ENCODE results near the gene ZNF646. TPM values are rescaled to one million over a fixed set of nuclear protein-coding genes. Genes with fewer than 3 reads are reported as not detected.

ZNF646 gene
- polyA plus RNA-seq, 1 donor from 2014 or later = 8.5 TPM

DNA sequence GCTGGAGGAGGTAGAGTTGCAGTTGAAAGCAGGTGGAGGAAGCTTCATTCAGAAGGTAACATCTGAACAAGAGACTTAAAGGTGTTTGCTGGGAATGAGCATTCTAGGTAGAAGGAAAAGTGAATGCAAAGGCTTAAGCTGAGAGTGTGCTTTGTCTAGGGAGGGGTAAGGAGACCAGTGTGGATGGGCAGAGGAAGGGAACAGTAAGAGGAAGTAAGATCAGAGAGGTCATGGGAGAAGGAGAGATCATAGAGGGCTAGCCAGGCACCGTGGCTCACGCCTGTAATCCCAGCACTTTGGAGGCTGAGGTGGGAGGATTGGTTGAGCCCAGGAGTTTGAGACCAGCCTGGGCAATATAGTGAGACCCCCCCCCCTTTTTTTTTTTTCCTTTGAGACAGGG lies 37.5 kb upstream of the ZNF646 start:
- Histone ChIP-seq H4K20me1 (ENCODE audit: insufficient read depth) (no peaks in the 10 kb centered on the region), H3K9ac (ENCODE audit: low read length) (no peak overlapping the region), H3K79me2 (replicated peaks; ENCODE audit: insufficient read depth, low read length) (peaks cover 6% of the 10 kb centered on the region), H3K36me3 (ENCODE audit: insufficient read depth, low read length) (no peaks in the 10 kb centered on the region), H3K9me3 (ENCODE audit: low read length) (no peaks in the 10 kb centered on the region), H3K27me3 (ENCODE audit: insufficient read depth, low read depth, low read length) (no peaks in the 10 kb centered on the region), H2AFZ (ENCODE audit: low read depth, low read length) (no peak overlapping the region), H3K4me3 (ENCODE audit: low read length) (no peak overlapping the region), H3K4me2 (ENCODE audit: low read length) (no peak overlapping the region), H3K27ac (ENCODE audit: low read length) (no peak overlapping the region), H3K9me2 (ENCODE audit: insufficient read depth, low read length) (no peaks in the 10 kb centered on the region), H3F3A (ENCODE audit: insufficient read depth, low read length, poor library complexity, severe bottlenecking) (no peaks in the 10 kb centered on the region)
- TF ChIP-seq RAD21 (conservative IDR thresholded peaks at IDR 0.05) (no peak), EP300 (conservative IDR thresholded peaks at IDR 0.05; ENCODE audit: poor library complexity, severe bottlenecking) (no peak), TAF1 (IDR thresholded peaks at IDR 0.05; ENCODE audit: low read depth) (no peak), POLR2AphosphoS5 (IDR thresholded peaks at IDR 0.05) (no peak), MXI1 (conservative IDR thresholded peaks at IDR 0.05; ENCODE audit: poor library complexity, severe bottlenecking) (no peak), SMC3 (conservative IDR thresholded peaks at IDR 0.05; ENCODE audit: poor library complexity) (no peak), EZH2 (IDR thresholded peaks at IDR 0.05; ENCODE audit: borderline replicate concordance, insufficient read depth, low read length, poor library complexity, severe bottlenecking) (no peak)
- TF ChIP-seq, protein P1, sequence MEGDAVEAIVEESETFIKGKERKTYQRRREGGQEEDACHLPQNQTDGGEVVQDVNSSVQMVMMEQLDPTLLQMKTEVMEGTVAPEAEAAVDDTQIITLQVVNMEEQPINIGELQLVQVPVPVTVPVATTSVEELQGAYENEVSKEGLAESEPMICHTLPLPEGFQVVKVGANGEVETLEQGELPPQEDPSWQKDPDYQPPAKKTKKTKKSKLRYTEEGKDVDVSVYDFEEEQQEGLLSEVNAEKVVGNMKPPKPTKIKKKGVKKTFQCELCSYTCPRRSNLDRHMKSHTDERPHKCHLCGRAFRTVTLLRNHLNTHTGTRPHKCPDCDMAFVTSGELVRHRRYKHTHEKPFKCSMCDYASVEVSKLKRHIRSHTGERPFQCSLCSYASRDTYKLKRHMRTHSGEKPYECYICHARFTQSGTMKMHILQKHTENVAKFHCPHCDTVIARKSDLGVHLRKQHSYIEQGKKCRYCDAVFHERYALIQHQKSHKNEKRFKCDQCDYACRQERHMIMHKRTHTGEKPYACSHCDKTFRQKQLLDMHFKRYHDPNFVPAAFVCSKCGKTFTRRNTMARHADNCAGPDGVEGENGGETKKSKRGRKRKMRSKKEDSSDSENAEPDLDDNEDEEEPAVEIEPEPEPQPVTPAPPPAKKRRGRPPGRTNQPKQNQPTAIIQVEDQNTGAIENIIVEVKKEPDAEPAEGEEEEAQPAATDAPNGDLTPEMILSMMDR (IDR thresholded peaks at IDR 0.05; ENCODE audit: poor library complexity, severe bottlenecking) = no peak
- TF ChIP-seq, protein P2, sequence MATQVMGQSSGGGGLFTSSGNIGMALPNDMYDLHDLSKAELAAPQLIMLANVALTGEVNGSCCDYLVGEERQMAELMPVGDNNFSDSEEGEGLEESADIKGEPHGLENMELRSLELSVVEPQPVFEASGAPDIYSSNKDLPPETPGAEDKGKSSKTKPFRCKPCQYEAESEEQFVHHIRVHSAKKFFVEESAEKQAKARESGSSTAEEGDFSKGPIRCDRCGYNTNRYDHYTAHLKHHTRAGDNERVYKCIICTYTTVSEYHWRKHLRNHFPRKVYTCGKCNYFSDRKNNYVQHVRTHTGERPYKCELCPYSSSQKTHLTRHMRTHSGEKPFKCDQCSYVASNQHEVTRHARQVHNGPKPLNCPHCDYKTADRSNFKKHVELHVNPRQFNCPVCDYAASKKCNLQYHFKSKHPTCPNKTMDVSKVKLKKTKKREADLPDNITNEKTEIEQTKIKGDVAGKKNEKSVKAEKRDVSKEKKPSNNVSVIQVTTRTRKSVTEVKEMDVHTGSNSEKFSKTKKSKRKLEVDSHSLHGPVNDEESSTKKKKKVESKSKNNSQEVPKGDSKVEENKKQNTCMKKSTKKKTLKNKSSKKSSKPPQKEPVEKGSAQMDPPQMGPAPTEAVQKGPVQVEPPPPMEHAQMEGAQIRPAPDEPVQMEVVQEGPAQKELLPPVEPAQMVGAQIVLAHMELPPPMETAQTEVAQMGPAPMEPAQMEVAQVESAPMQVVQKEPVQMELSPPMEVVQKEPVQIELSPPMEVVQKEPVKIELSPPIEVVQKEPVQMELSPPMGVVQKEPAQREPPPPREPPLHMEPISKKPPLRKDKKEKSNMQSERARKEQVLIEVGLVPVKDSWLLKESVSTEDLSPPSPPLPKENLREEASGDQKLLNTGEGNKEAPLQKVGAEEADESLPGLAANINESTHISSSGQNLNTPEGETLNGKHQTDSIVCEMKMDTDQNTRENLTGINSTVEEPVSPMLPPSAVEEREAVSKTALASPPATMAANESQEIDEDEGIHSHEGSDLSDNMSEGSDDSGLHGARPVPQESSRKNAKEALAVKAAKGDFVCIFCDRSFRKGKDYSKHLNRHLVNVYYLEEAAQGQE (IDR thresholded peaks at IDR 0.05; ENCODE audit: borderline replicate concordance) = no peak

DNA sequence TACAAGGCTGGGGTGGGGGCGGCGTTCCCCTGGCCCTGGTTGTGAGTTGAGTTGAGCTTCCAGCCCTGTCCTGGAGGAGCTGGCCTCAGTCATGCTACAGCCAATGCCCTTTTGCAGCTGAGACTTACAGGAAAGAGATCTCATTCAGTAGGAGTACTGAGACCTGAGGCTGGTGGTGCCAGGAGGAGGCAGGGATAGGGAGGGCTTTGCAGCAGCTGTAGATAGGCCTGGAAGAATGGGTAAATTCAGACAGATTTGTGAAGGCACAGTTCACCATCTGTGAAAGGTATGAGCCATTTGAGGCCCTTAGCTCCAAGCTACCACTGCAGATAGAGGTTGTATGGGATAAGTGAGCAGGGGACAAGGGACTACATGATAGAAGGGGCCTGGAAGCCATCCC lies 35.2 kb upstream of the ZNF646 start:
- Histone ChIP-seq H4K20me1 (ENCODE audit: insufficient read depth) (no peaks in the 10 kb centered on the region), H3K79me2 (replicated peaks; ENCODE audit: insufficient read depth, low read length) (peaks cover 6% of the 10 kb centered on the region), H2AFZ (ENCODE audit: low read depth, low read length) (no peak overlapping the region), H3K9me2 (ENCODE audit: insufficient read depth, low read length) (no peaks in the 10 kb centered on the region), H3K4me2 (ENCODE audit: low read length) (no peak overlapping the region), H3K9me3 (ENCODE audit: low read length) (no peaks in the 10 kb centered on the region), H3K36me3 (ENCODE audit: insufficient read depth, low read length) (no peaks in the 10 kb centered on the region), H3K27ac (ENCODE audit: low read length) (no peak overlapping the region), H3K27me3 (ENCODE audit: insufficient read depth, low read depth, low read length) (no peaks in the 10 kb centered on the region), H3K9ac (ENCODE audit: low read length) (no peak overlapping the region), H3K4me3 (ENCODE audit: low read length) (no peak overlapping the region), H3F3A (ENCODE audit: insufficient read depth, low read length, poor library complexity, severe bottlenecking) (no peaks in the 10 kb centered on the region)
- no peak for TF ChIP-seq SMC3 (conservative IDR thresholded peaks at IDR 0.05; ENCODE audit: poor library complexity)
- TF ChIP-seq TAF1 (IDR thresholded peaks at IDR 0.05; ENCODE audit: low read depth) = no peak
- TF ChIP-seq RAD21 (conservative IDR thresholded peaks at IDR 0.05) = no peak
- TF ChIP-seq MXI1 (conservative IDR thresholded peaks at IDR 0.05; ENCODE audit: poor library complexity, severe bottlenecking) = no peak
- TF ChIP-seq POLR2AphosphoS5 (IDR thresholded peaks at IDR 0.05) = no peak
- TF ChIP-seq, protein P1 (IDR thresholded peaks at IDR 0.05; ENCODE audit: poor library complexity, severe bottlenecking) = no peak
- no peak for TF ChIP-seq EZH2 (IDR thresholded peaks at IDR 0.05; ENCODE audit: borderline replicate concordance, insufficient read depth, low read length, poor library complexity, severe bottlenecking)
- TF ChIP-seq, protein P2 (IDR thresholded peaks at IDR 0.05; ENCODE audit: borderline replicate concordance) = no peak
- no peak for TF ChIP-seq EP300 (conservative IDR thresholded peaks at IDR 0.05; ENCODE audit: poor library complexity, severe bottlenecking)
